Activated CD4-positive, alpha-beta T cell treated with anti-CD3 and anti-CD28 coated beads for 1 hour (primary cell): ENCODE data around the gene APPL2.
"Not testable (repeated sequence)": the region's sequence is repeated elsewhere in the genome, so short reads cannot be mapped to it uniquely, and the experiment has no call there.

Experiments
- DNase-seq: peaks from one replicate; pipeline ENCODE4 v3.0.0-alpha.2; 2020

APPL2 gene

GRCh38 chr12:105256011-105256410, 20.0 kb upstream of the APPL2 start:
- DNase-seq: no peak

- no peak for DNase-seq
Measured at GRCh38 chr12:105253866-105254513, 18.0 kb upstream of the APPL2 start.

GRCh38 chr12:105252901-105253300, 16.9 kb upstream of the APPL2 start:
- DNase-seq: no peak

- DNase-seq: not testable (repeated sequence)
Measured at GRCh38 chr12:105245776-105246427, 9.9 kb upstream of the APPL2 start.

GRCh38 chr12:105245291-105245690, 9.3 kb upstream of the APPL2 start:
- DNase-seq: no peak

GRCh38 chr12:105240228-105240627, 4.3 kb upstream of the APPL2 start:
- DNase-seq: no peak

GRCh38 chr12:105239304-105239703, 3.3 kb upstream of the APPL2 start:
- no peak for DNase-seq

GRCh38 chr12:105237666-105238065, 1.7 kb upstream of the APPL2 start:
- DNase-seq: no peak

- DNase-seq: no peak
Measured at GRCh38 chr12:105235281-105235731, 668 bp downstream of the APPL2 start.

- DNase-seq: no peak
Measured at GRCh38 chr12:105234197-105234596, 1.8 kb downstream of the APPL2 start.

- no peak for DNase-seq
Measured at GRCh38 chr12:105233041-105233905, 2.7 kb downstream of the APPL2 start.

- no peak for DNase-seq
Measured at GRCh38 chr12:105231396-105231795, 4.6 kb downstream of the APPL2 start.

- DNase-seq: no peak
Measured at GRCh38 chr12:105229371-105229770, 6.6 kb downstream of the APPL2 start.

- DNase-seq: no peak
Measured at GRCh38 chr12:105228966-105229365, 7.0 kb downstream of the APPL2 start.

- no peak for DNase-seq
Measured at GRCh38 chr12:105228494-105228893, 7.5 kb downstream of the APPL2 start.

- DNase-seq: no peak
Measured at GRCh38 chr12:105227879-105228278, 8.1 kb downstream of the APPL2 start.

- no peak for DNase-seq
Measured at GRCh38 chr12:105226219-105226618, 9.8 kb downstream of the APPL2 start.

- no peak for DNase-seq
Measured at GRCh38 chr12:105225505-105226015, 10.4 kb downstream of the APPL2 start.

- DNase-seq: no peak
Measured at GRCh38 chr12:105224399-105224798, 11.6 kb downstream of the APPL2 start.

- no peak for DNase-seq
Measured at GRCh38 chr12:105223884-105224283, 12.1 kb downstream of the APPL2 start.

GRCh38 chr12:105223352-105223845, 12.6 kb downstream of the APPL2 start:
- DNase-seq: no peak

GRCh38 chr12:105222726-105223351, 13.1 kb downstream of the APPL2 start:
- no peak for DNase-seq

- DNase-seq: no peak
Measured at GRCh38 chr12:105222284-105222655, 13.7 kb downstream of the APPL2 start.
